H1 (cell line): ENCODE measurements around the gene SRRM4. TPM values are rescaled to one million over a fixed set of nuclear protein-coding genes. Genes with fewer than 3 reads are reported as not detected.

ENCODE experiments used
- CTCF ChIA-PET: fragments of 300-600 bp; sonication (Branson Sonifier 250); formaldehyde crosslinking; loops from one replicate; lab custom pipeline; 2021; ENCODE audit not compliant: partially characterized antibody; lab: Charles Lee
- POLR2A ChIA-PET: fragments of 300-600 bp; sonication (Branson Sonifier 250); formaldehyde crosslinking; loops from one replicate; lab custom pipeline; 2021; ENCODE audit warnings: inconsistent platforms; ENCODE audit not compliant: partially characterized antibody; lab: Charles Lee
- DNase-seq, 2 experiments: peaks; one replicate each; pipeline versions ENCODE4 v3.0.0 to v3.0.0-alpha.2; 2010 to 2022; ENCODE audit warnings: low spot score in 2 of 2, low read depth in 1 of 2, mixed read lengths in 1 of 2
- FAIRE-seq: peaks from 2 replicates; lab custom pipeline; 2011; peaks lifted over from hg19 to GRCh38; lab: Jason Lieb, UNC
- H2AFZ ChIP-seq: 2 replicates; pipeline ENCODE4 v1.8.1; 2012; ENCODE audit warnings: low read length, inconsistent platforms
- H2AK5ac ChIP-seq: 2 replicates; pipeline ENCODE4 v1.6.1; 2013; ENCODE audit warnings: low read depth, low read length
- H2BK120ac ChIP-seq: replicated peaks from 2 replicates; pipeline ENCODE3; 2013; ENCODE audit warnings: low read depth, low read length, inconsistent platforms
- H2BK12ac ChIP-seq: 2 replicates; pipeline ENCODE4 v1.6.1; 2013; ENCODE audit warnings: low read depth, low read length
- H2BK15ac ChIP-seq: 2 replicates; pipeline ENCODE4 v1.6.1; 2013; ENCODE audit warnings: low read length
- H2BK20ac ChIP-seq: 2 replicates; pipeline ENCODE4 v1.6.1; 2013; ENCODE audit warnings: low read length
- H2BK5ac ChIP-seq: 2 replicates; pipeline ENCODE4 v1.6.1; 2013; ENCODE audit warnings: low read depth, low read length
- H3K14ac ChIP-seq: 2 replicates; pipeline ENCODE4 v1.6.1; 2013; ENCODE audit warnings: inconsistent platforms; ENCODE audit not compliant: insufficient read length
- H3K18ac ChIP-seq: 2 replicates; pipeline ENCODE4 v1.6.1; 2013; ENCODE audit warnings: low read length; ENCODE audit errors: extremely low read depth
- H3K23ac ChIP-seq: 2 replicates; pipeline ENCODE4 v1.6.1; 2013; ENCODE audit warnings: inconsistent platforms; ENCODE audit not compliant: insufficient read length
- H3K23me2 ChIP-seq: 2 replicates; pipeline ENCODE4 v1.6.1; 2013; ENCODE audit warnings: low read depth, low read length
- H3K27ac ChIP-seq: 2 replicates; pipeline ENCODE4 v1.6.1; 2011; ENCODE audit warnings: low read depth, low read length, inconsistent platforms
- H3K27me3 ChIP-seq, 4 experiments: replicated peaks in 1 of 4; 1 replicate in 1 of 4; 2 replicates in 3 of 4; pipeline versions ENCODE4 v1.6.1 to v1.8.1; 2011 to 2013; ENCODE audit warnings: low read length in 3 of 4, mild to moderate bottlenecking in 3 of 4, inconsistent platforms in 2 of 4, mixed read lengths in 2 of 4, moderate library complexity in 1 of 4; ENCODE audit not compliant: control insufficient read depth in 3 of 4, insufficient read depth in 3 of 4; ENCODE audit errors: extremely low read depth in 1 of 4
- H3K36me3 ChIP-seq, 4 experiments: 2 replicates each; pipeline versions ENCODE4 v1.6.1 to v1.8.1; 2011 to 2013; ENCODE audit warnings: mild to moderate bottlenecking in 4 of 4, low read length in 3 of 4, moderate library complexity in 2 of 4, control low read depth in 1 of 4, inconsistent platforms in 1 of 4; ENCODE audit not compliant: insufficient read depth in 4 of 4, control insufficient read depth in 2 of 4
- H3K4ac ChIP-seq: replicated peaks from 2 replicates; pipeline ENCODE3; 2013; ENCODE audit warnings: low read length, low read depth, mixed read lengths, inconsistent platforms; ENCODE audit not compliant: insufficient read length
- H3K4me1 ChIP-seq, 4 experiments: replicated peaks in 1 of 4; 1 replicate in 1 of 4; 2 replicates in 3 of 4; pipeline versions ENCODE4 v1.6.1 to v1.8.1; 2011 to 2013; ENCODE audit warnings: low read length in 3 of 4, inconsistent platforms in 2 of 4, mixed read lengths in 1 of 4; ENCODE audit not compliant: insufficient read depth in 4 of 4, control insufficient read depth in 3 of 4
- H3K4me2 ChIP-seq, 2 experiments: 2 replicates each; pipeline versions ENCODE4 v1.6.1 to v1.8.1; 2011 to 2013; ENCODE audit warnings: low read depth in 2 of 2, low read length in 2 of 2, control low read depth in 1 of 2, inconsistent platforms in 1 of 2, mild to moderate bottlenecking in 1 of 2; ENCODE audit not compliant: insufficient read depth in 1 of 2
- H3K4me3 ChIP-seq, 4 experiments: fragments of 200-600, 300-600 bp in 1 of 4; sonication (generic), shearing (Covaris generic), sonication (Bioruptor Twin) in 1 of 4; 2 replicates each; pipeline versions ENCODE4 v1.5.1 to v1.8.1; 2011 to 2016; ENCODE audit warnings: low read length in 4 of 4, low read depth in 3 of 4, control low read depth in 2 of 4, inconsistent platforms in 2 of 4, mild to moderate bottlenecking in 2 of 4, mixed read lengths in 1 of 4, moderate library complexity in 1 of 4; ENCODE audit not compliant: insufficient read depth in 2 of 4; ENCODE audit errors: extremely low read depth in 1 of 4
- H3K56ac ChIP-seq: replicated peaks from 2 replicates; pipeline ENCODE3; 2013; ENCODE audit warnings: low read depth, mild to moderate bottlenecking, mixed read lengths, low read length, inconsistent platforms; ENCODE audit not compliant: insufficient read length
- H3K79me1 ChIP-seq: 2 replicates; pipeline ENCODE4 v1.6.1; 2013; ENCODE audit warnings: low read depth, low read length, control low read depth
- H3K79me2 ChIP-seq, 2 experiments: 2 replicates each; pipeline versions ENCODE4 v1.6.1 to v1.8.1; 2012 to 2013; ENCODE audit warnings: low read length in 2 of 2, mild to moderate bottlenecking in 2 of 2, inconsistent platforms in 1 of 2; ENCODE audit not compliant: insufficient read depth in 2 of 2, control insufficient read depth in 1 of 2
- H3K9ac ChIP-seq, 4 experiments: replicated peaks in 1 of 4; 1 replicate in 1 of 4; 2 replicates in 3 of 4; pipeline versions ENCODE4 v1.6.1 to v1.8.1; 2011 to 2013; ENCODE audit warnings: low read depth in 3 of 4, low read length in 3 of 4, control low read depth in 2 of 4, mild to moderate bottlenecking in 2 of 4, moderate library complexity in 2 of 4, inconsistent platforms in 1 of 4; ENCODE audit errors: extremely low read depth in 1 of 4
- H3K9me3 ChIP-seq, 2 experiments: 2 replicates each; pipeline versions ENCODE4 v1.6.1 to v1.8.1; 2012 to 2013; ENCODE audit warnings: mild to moderate bottlenecking in 2 of 2, moderate library complexity in 2 of 2, control low read depth in 1 of 2, inconsistent platforms in 1 of 2, low read depth in 1 of 2, low read length in 1 of 2, mixed read lengths in 1 of 2; ENCODE audit not compliant: insufficient read depth in 2 of 2
- H4K20me1 ChIP-seq, 2 experiments: replicated peaks in 1 of 2; 2 replicates each; pipeline versions ENCODE3 to v1.8.1; 2011 to 2013; ENCODE audit warnings: inconsistent platforms in 2 of 2, low read length in 2 of 2, mild to moderate bottlenecking in 1 of 2; ENCODE audit not compliant: insufficient read depth in 2 of 2, control insufficient read depth in 1 of 2
- H4K5ac ChIP-seq: 2 replicates; pipeline ENCODE4 v1.6.1; 2013; ENCODE audit warnings: low read length, low read depth, mixed read lengths, inconsistent platforms; ENCODE audit not compliant: insufficient read length
- H4K8ac ChIP-seq: 2 replicates; pipeline ENCODE4 v1.8.0; 2013; ENCODE audit warnings: mild to moderate bottlenecking, moderate library complexity, low read length, inconsistent platforms; ENCODE audit not compliant: insufficient read depth; ENCODE audit errors: extremely low read depth
- H4K91ac ChIP-seq: replicated peaks from 2 replicates; pipeline ENCODE3; 2013; ENCODE audit warnings: low read length, mixed read lengths, inconsistent platforms; ENCODE audit not compliant: insufficient read length
- RAD21 ChIP-seq, 2 experiments: IDR thresholded peaks in 1 of 2; conservative IDR thresholded peaks in 1 of 2; 2 replicates each; pipeline ENCODE4 v1.6.1; 2011; ENCODE audit warnings: low read depth in 2 of 2, low read length in 2 of 2, improper control_type of control experiment in 1 of 2, inconsistent platforms in 1 of 2, mild to moderate bottlenecking in 1 of 2, moderate library complexity in 1 of 2
- YY1 ChIP-seq: IDR thresholded peaks from 2 replicates; pipeline ENCODE4 v1.6.1; 2011; ENCODE audit warnings: low read depth, mild to moderate bottlenecking, low read length
- WGBS, 2 experiments: shearing (Covaris generic) in 1 of 2; methylation state at CpG; one replicate each; pipeline versions ENCODE4 v1.1.6 to v1.1.7; 2013 to 2015; ENCODE audit warnings: low lambda C conversion rate in 2 of 2, mixed read lengths in 2 of 2, inconsistent platforms in 1 of 2, low coverage in 1 of 2, missing lambda C conversion rate in 1 of 2; ENCODE audit not compliant: insufficient replicate concordance in 2 of 2, insufficient coverage in 1 of 2, insufficient read length in 1 of 2; ENCODE audit errors: extremely low coverage in 1 of 2, missing lambda C conversion rate in 1 of 2; 5-methylcytosine and 5-hydroxymethylcytosine counted together
- polyA plus RNA-seq, 7 experiments: library from polyadenylated mRNA; depleted of rRNA in 3 of 7; stranded (reverse) in 5 of 7; unstranded in 2 of 7; fragments of >200 nt in 5 of 7; fragments of 200-250 nt in 2 of 7; gene quantifications; 1 replicate in 5 of 7; 2 replicates in 1 of 7; 4 replicates in 1 of 7; pipeline versions ENCODE4 v1.2.1 to v1.2.3, GENCODE V29; 2011 to 2013; ENCODE audit warnings: missing spikeins in 2 of 7, mixed read lengths in 2 of 7
- total RNA-seq: library from RNA; stranded (reverse); fragmentation: NEBNext Ultra II Directional; extraction: Animal tissue kit (Norgen Biotek cat#: 25700); gene quantifications from 2 replicates; pipeline ENCODE4 v1.2.1, GENCODE V29; 2021
- TF ChIP-seq, protein P1 (sequence below): IDR thresholded peaks from 2 replicates; pipeline ENCODE4 v1.6.1; 2011; ENCODE audit warnings: low read length, improper control_type of control experiment
- TF ChIP-seq, protein P2 (sequence below), 3 experiments: IDR thresholded peaks; 1 replicate in 2 of 3; 2 replicates in 1 of 3; pipeline versions ENCODE4 v1.5.1 to v1.6.1; 2011; ENCODE audit warnings: low read length in 3 of 3, mild to moderate bottlenecking in 3 of 3, inconsistent platforms in 2 of 3, low read depth in 1 of 3, moderate library complexity in 1 of 3; ENCODE audit not compliant: insufficient read depth in 1 of 3; ENCODE audit errors: control extremely low read depth in 1 of 3

SRRM4 gene
- total and polyA plus RNA-seq, 2 of the 8 experiments (the other 6 are each of a cell fraction or from before 2014, with no cell fraction given) = 0.53 to 1.1 TPM

DNA sequence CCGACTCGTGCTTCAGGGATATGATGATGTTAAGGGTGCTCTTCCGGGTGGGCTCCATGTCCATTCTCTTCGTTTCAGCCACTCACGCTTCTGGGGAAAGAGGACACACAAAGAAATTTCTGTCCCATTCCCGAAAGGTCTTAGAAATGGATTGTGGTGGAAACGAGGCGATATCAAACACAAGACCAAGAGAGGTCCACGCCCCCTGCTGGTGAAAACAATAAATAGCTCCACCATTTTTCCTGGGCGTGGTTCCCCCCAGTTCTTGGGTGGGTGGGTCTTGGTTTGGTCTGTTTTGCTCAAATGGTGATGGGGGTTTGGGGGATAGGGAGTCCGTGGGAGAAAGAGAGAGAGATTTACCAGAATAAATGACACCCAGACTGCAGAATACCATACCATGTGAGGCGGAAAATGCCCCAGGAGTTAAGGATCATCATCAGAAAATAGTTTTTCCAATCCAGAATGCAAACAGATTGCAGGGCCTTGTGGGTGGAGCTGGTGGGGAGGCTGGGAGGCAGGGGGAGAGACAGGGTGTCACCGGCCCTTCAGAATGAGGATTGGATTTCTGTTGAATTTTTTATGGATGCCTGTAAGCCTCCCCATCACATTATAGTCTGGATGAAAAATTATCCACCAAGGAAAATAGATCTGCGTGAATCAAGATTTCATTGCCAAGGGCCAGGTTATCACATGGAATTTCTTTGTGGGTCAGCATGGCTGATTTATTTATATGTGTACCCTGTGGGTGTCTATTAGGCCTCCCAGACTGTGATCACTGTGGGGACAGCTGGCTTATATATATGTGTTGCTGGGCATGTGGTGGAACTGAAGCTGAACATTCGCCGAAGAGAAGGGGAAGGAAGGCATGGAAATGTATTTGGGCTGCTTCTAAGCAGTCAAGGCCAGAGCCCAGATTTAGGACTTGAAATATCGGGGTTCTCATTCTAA lies 55.8 kb downstream of the SRRM4 start:
- H3K9me3 ChIP-seq = no peaks in the 10 kb centered on the region
- no peaks in the 10 kb centered on the region for H4K20me1 ChIP-seq
- H3K18ac ChIP-seq = no peak overlapping the region
- H3K4me2 ChIP-seq = no peak overlapping the region
- H3K27ac ChIP-seq = no peak overlapping the region
- FAIRE-seq = peak; percentile 85
- no peak overlapping the region for H2AK5ac ChIP-seq
- no peak overlapping the region for H3K23ac ChIP-seq
- no peak overlapping the region for H2AFZ ChIP-seq
- H3K4ac ChIP-seq = no peak overlapping the region
- no peaks in the 10 kb centered on the region for H3K36me3 ChIP-seq
- no peak overlapping the region for H4K91ac ChIP-seq
- no peaks in the 10 kb centered on the region for H3K4me1 ChIP-seq
- H2BK12ac ChIP-seq = no peak overlapping the region
- H3K4me3 ChIP-seq = no peak overlapping the region
- no peak overlapping the region for H3K9ac ChIP-seq
- H4K8ac ChIP-seq = no peak overlapping the region
- no peaks in the 10 kb centered on the region; the same call in 1 of the 2 replicates for H3K23me2 ChIP-seq
- CTCF ChIA-PET = interaction anchor here (0.6 to 2.7 kb wide), 58 partner anchors 9 to 947 kb away, joined by 3 to 33 read pairs (median 4); partner anchors contain the start of gene SRRM4
- H3K27me3 ChIP-seq = no peaks in the 10 kb centered on the region
- no peak overlapping the region for H3K14ac ChIP-seq
- TF ChIP-seq RAD21 (IDR thresholded peaks at IDR 0.05 in 1 of 2, conservative IDR thresholded peaks at IDR 0.05 in 1 of 2; ENCODE audit: low read depth in 2 of 2, low read length in 2 of 2) (peak; percentile 41 to 60), YY1 (peak; percentile 67)
- TF ChIP-seq, protein P1, sequence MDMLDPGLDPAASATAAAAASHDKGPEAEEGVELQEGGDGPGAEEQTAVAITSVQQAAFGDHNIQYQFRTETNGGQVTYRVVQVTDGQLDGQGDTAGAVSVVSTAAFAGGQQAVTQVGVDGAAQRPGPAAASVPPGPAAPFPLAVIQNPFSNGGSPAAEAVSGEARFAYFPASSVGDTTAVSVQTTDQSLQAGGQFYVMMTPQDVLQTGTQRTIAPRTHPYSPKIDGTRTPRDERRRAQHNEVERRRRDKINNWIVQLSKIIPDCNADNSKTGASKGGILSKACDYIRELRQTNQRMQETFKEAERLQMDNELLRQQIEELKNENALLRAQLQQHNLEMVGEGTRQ = no peak
- TF ChIP-seq, protein P2, sequence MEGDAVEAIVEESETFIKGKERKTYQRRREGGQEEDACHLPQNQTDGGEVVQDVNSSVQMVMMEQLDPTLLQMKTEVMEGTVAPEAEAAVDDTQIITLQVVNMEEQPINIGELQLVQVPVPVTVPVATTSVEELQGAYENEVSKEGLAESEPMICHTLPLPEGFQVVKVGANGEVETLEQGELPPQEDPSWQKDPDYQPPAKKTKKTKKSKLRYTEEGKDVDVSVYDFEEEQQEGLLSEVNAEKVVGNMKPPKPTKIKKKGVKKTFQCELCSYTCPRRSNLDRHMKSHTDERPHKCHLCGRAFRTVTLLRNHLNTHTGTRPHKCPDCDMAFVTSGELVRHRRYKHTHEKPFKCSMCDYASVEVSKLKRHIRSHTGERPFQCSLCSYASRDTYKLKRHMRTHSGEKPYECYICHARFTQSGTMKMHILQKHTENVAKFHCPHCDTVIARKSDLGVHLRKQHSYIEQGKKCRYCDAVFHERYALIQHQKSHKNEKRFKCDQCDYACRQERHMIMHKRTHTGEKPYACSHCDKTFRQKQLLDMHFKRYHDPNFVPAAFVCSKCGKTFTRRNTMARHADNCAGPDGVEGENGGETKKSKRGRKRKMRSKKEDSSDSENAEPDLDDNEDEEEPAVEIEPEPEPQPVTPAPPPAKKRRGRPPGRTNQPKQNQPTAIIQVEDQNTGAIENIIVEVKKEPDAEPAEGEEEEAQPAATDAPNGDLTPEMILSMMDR (IDR thresholded peaks at IDR 0.05; ENCODE audit: control extremely low read depth in 1 of 3, insufficient read depth in 1 of 3, low read depth in 1 of 3, low read length in 3 of 3) = peak; percentile 53 to 69 (median 65)
- no peak overlapping the region for H2BK120ac ChIP-seq
- no peak overlapping the region for H2BK20ac ChIP-seq
- POLR2A ChIA-PET = no interaction called here
- no peaks in the 10 kb centered on the region for H3K79me2 ChIP-seq
- H3K56ac ChIP-seq = no peak overlapping the region
- H2BK5ac ChIP-seq = no peak overlapping the region
- peak overlapping the region; percentile 88; the same call in 1 of the 2 replicates for H2BK15ac ChIP-seq
- WGBS, 2 experiments = 74% methylated on average over 17 of the region's 17 CpGs; no CpG with 5 or more reads in 1 of the 2 experiments
- peak in 1 of 2 experiments; percentile 74 for DNase-seq
- H4K5ac ChIP-seq = no peak overlapping the region
- no peaks in the 10 kb centered on the region for H3K79me1 ChIP-seq
